HEK293 (cell line): ENCODE data around the gene OR2T12.

Source experiments
- CTCF ChIA-PET: fragments of 350-600 bp; formaldehyde crosslinking; extraction: SDS; loops from one replicate; lab custom pipeline; 2021; ENCODE audit warnings: antibody characterized with exemption; lab: Yijun Ruan, JAX
- POLR2A ChIA-PET: fragments of 300-600 bp; formaldehyde crosslinking; extraction: SDS; loops from one replicate; lab custom pipeline; 2020; ENCODE audit warnings: antibody characterized with exemption, inconsistent platforms; lab: Yijun Ruan, JAX
- H3K27ac ChIP-seq: fragments of 200-500 bp; sonication (Bioruptor generic); 2 replicates; pipeline ENCODE4 v1.5.1; 2014; ENCODE audit warnings: low read depth, low read length, control low read depth, inconsistent platforms; ENCODE audit errors: extremely low read depth
- H3K36me3 ChIP-seq, 2 experiments: fragments of 200-500 bp in 1 of 2; sonication (Bioruptor generic) in 1 of 2; 1 replicate in 1 of 2; 2 replicates in 1 of 2; pipeline ENCODE4 v1.5.1; 2014 to 2017; ENCODE audit warnings: inconsistent platforms in 2 of 2, low read length in 2 of 2; ENCODE audit not compliant: control insufficient read depth in 2 of 2, insufficient read depth in 1 of 2
- H3K4me1 ChIP-seq: fragments of 200-500 bp; sonication (Bioruptor generic); 2 replicates; pipeline ENCODE4 v1.5.1; 2014; ENCODE audit warnings: mild to moderate bottlenecking, low read length, inconsistent platforms; ENCODE audit not compliant: control insufficient read depth, insufficient read depth
- H3K4me3 ChIP-seq: 2 replicates; pipeline ENCODE4 v1.5.1; 2011; ENCODE audit warnings: low read depth, mild to moderate bottlenecking, control low read depth, low read length, moderate library complexity
- H3K9me3 ChIP-seq: fragments of 200-500 bp; sonication (Bioruptor generic); 2 replicates; pipeline ENCODE4 v1.5.1; 2014; ENCODE audit warnings: low read depth, low read length, inconsistent platforms; ENCODE audit not compliant: control insufficient read depth, insufficient read depth
- KLF16 ChIP-seq: fragments of 450-650 bp; formaldehyde crosslinking; IDR thresholded peaks from 2 replicates; pipeline ENCODE4 v1.5.1; 2017; ENCODE audit warnings: missing biosample characterization, missing genetic modification characterization
- KLF8 ChIP-seq: fragments of 450-650 bp; formaldehyde crosslinking; IDR thresholded peaks from 2 replicates; pipeline ENCODE4 v1.5.1; 2016; ENCODE audit warnings: missing biosample characterization, missing genetic modification characterization
- KLF9 ChIP-seq: fragments of 450-650 bp; formaldehyde crosslinking; IDR thresholded peaks from 2 replicates; pipeline ENCODE4 v1.5.1; 2016; ENCODE audit warnings: missing biosample characterization, missing genetic modification characterization, low read depth
- MEIS1 ChIP-seq: sonication (generic); formaldehyde crosslinking; IDR thresholded peaks from 2 replicates; pipeline ENCODE4 v1.8.1; 2022; ENCODE audit warnings: missing genetic modification reagents, mild to moderate bottlenecking, borderline replicate concordance
- MYNN ChIP-seq: fragments of 450-650 bp; formaldehyde crosslinking; IDR thresholded peaks from 2 replicates; pipeline ENCODE4 v1.5.1; 2016; ENCODE audit warnings: missing biosample characterization, missing genetic modification characterization, borderline replicate concordance
- RBAK ChIP-seq: fragments of 450-650 bp; formaldehyde crosslinking; IDR thresholded peaks from 2 replicates; pipeline ENCODE4 v1.5.1; 2016; ENCODE audit warnings: missing biosample characterization, missing genetic modification characterization
- REPIN1 ChIP-seq: fragments of 450-650 bp; formaldehyde crosslinking; IDR thresholded peaks from 2 replicates; pipeline ENCODE4 v1.5.1; 2017; ENCODE audit warnings: missing biosample characterization, missing genetic modification characterization, low read depth
- SP2 ChIP-seq: fragments of 450-650 bp; formaldehyde crosslinking; IDR thresholded peaks from 2 replicates; pipeline ENCODE4 v1.5.1; 2016; ENCODE audit warnings: missing biosample characterization, missing genetic modification characterization
- ZBTB48 ChIP-seq: fragments of 450-650 bp; formaldehyde crosslinking; IDR thresholded peaks from 2 replicates; pipeline ENCODE4 v1.5.1; 2016; ENCODE audit warnings: missing biosample characterization, missing genetic modification characterization
- ZIC2 ChIP-seq: fragments of 450-650 bp; formaldehyde crosslinking; IDR thresholded peaks from 2 replicates; pipeline ENCODE4 v1.5.1; 2016; ENCODE audit warnings: missing biosample characterization, missing genetic modification characterization
- ZNF114 ChIP-seq: fragments of 450-650 bp; formaldehyde crosslinking; IDR thresholded peaks from 2 replicates; pipeline ENCODE4 v1.5.0; 2017; ENCODE audit warnings: missing biosample characterization, missing genetic modification characterization
- ZNF155 ChIP-seq: fragments of 450-650 bp; formaldehyde crosslinking; IDR thresholded peaks from 2 replicates; pipeline ENCODE4 v1.5.1; 2016; ENCODE audit warnings: missing biosample characterization, missing genetic modification characterization
- ZNF175 ChIP-seq: fragments of 450-650 bp; formaldehyde crosslinking; IDR thresholded peaks from 2 replicates; pipeline ENCODE4 v1.5.1; 2016; ENCODE audit warnings: missing biosample characterization, missing genetic modification characterization
- ZNF292 ChIP-seq: fragments of 450-650 bp; formaldehyde crosslinking; IDR thresholded peaks from 2 replicates; pipeline ENCODE4 v1.5.1; 2016; ENCODE audit warnings: low read depth, missing biosample characterization, missing genetic modification characterization, borderline replicate concordance
- ZNF311 ChIP-seq: fragments of 450-650 bp; formaldehyde crosslinking; IDR thresholded peaks from 2 replicates; pipeline ENCODE4 v1.5.1; 2017; ENCODE audit warnings: missing biosample characterization, missing genetic modification characterization, borderline replicate concordance
- ZNF350 ChIP-seq: fragments of 450-650 bp; formaldehyde crosslinking; IDR thresholded peaks from 2 replicates; pipeline ENCODE4 v1.5.0; 2017; ENCODE audit warnings: missing biosample characterization, mild to moderate bottlenecking, missing genetic modification characterization
- ZNF354C ChIP-seq: fragments of 450-650 bp; formaldehyde crosslinking; IDR thresholded peaks from 2 replicates; pipeline ENCODE4 v1.5.1; 2016; ENCODE audit warnings: missing biosample characterization, missing genetic modification characterization, low read depth, borderline replicate concordance
- ZNF404 ChIP-seq: fragments of 450-650 bp; formaldehyde crosslinking; IDR thresholded peaks from 2 replicates; pipeline ENCODE4 v1.5.1; 2017; ENCODE audit warnings: missing biosample characterization, missing genetic modification characterization
- ZNF433 ChIP-seq: fragments of 450-650 bp; formaldehyde crosslinking; IDR thresholded peaks from 2 replicates; pipeline ENCODE4 v1.5.1; 2016; ENCODE audit warnings: missing biosample characterization, missing genetic modification characterization, low read depth
- ZNF529 ChIP-seq: fragments of 450-650 bp; formaldehyde crosslinking; IDR thresholded peaks from 2 replicates; pipeline ENCODE4 v1.5.1; 2017; ENCODE audit warnings: missing genetic modification characterization, missing biosample characterization; ENCODE audit not compliant: insufficient replicate concordance
- ZNF555 ChIP-seq: fragments of 450-650 bp; formaldehyde crosslinking; conservative IDR thresholded peaks from 2 replicates; pipeline ENCODE4 v1.5.1; 2017; ENCODE audit warnings: missing biosample characterization, mild to moderate bottlenecking, missing genetic modification characterization, inconsistent platforms
- ZNF600 ChIP-seq: fragments of 450-650 bp; formaldehyde crosslinking; IDR thresholded peaks from 2 replicates; pipeline ENCODE4 v1.5.1; 2016; ENCODE audit warnings: missing biosample characterization, missing genetic modification characterization
- ZNF701 ChIP-seq: fragments of 450-650 bp; formaldehyde crosslinking; IDR thresholded peaks from 2 replicates; pipeline ENCODE4 v1.5.1; 2016; ENCODE audit warnings: missing biosample characterization, missing genetic modification characterization
- ZNF707 ChIP-seq: fragments of 450-650 bp; formaldehyde crosslinking; IDR thresholded peaks from 2 replicates; pipeline ENCODE4 v1.5.1; 2016; ENCODE audit warnings: missing biosample characterization, missing genetic modification characterization
- ZNF768 ChIP-seq: fragments of 450-650 bp; formaldehyde crosslinking; IDR thresholded peaks from 2 replicates; pipeline ENCODE4 v1.5.1; 2018; ENCODE audit warnings: missing biosample characterization, mild to moderate bottlenecking, missing genetic modification characterization
- ZNF776 ChIP-seq: fragments of 450-650 bp; formaldehyde crosslinking; IDR thresholded peaks from 2 replicates; pipeline ENCODE4 v1.5.0; 2017; ENCODE audit warnings: missing biosample characterization, missing genetic modification characterization, borderline replicate concordance
- ZNF843 ChIP-seq: fragments of 450-650 bp; formaldehyde crosslinking; IDR thresholded peaks from 2 replicates; pipeline ENCODE4 v1.5.1; 2016; ENCODE audit warnings: missing biosample characterization, missing genetic modification characterization
- TF ChIP-seq, protein P1 (sequence below): fragments of 450-650 bp; formaldehyde crosslinking; IDR thresholded peaks from 2 replicates; pipeline ENCODE4 v1.5.1; 2016; ENCODE audit warnings: missing biosample characterization, missing genetic modification characterization, borderline replicate concordance
- TF ChIP-seq, protein P2 (sequence below): fragments of 450-650 bp; formaldehyde crosslinking; IDR thresholded peaks from 2 replicates; pipeline ENCODE4 v1.5.1; 2016; ENCODE audit warnings: missing biosample characterization, missing genetic modification characterization

The OR2T12 gene, protein sequence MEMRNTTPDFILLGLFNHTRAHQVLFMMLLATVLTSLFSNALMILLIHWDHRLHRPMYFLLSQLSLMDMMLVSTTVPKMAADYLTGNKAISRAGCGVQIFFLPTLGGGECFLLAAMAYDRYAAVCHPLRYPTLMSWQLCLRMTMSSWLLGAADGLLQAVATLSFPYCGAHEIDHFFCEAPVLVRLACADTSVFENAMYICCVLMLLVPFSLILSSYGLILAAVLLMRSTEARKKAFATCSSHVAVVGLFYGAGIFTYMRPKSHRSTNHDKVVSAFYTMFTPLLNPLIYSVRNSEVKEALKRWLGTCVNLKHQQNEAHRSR

DNA sequence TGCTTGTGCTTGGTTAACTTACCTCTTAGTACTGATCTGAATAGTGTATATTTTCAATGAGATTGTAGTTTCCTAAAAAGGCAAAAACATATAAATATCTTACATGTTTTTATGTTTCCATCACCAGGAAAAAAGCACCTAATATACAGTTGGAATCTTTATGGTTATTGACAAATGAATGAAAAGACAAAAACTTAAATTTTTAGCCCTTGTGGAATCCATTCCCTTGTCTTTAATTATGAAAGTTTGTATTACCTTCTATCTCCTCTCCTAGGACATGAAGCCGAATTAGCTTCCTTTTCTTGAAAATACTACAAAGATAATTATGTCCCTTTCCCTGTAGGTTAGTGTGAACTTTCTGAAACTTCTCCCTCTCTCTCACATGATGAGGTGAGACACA is at the start of gene OR2T12:
TSS of gene OR2T12 (minus strand) at position 101 of the 400 bp plus-strand sequence. CDS start 7,846 bp downstream, outside the sequence.
- ChIA-PET CTCF (no interaction called here), POLR2A (no interaction called here)
- TF ChIP-seq KLF8 (tag by site-specific recombination) (no peak), MEIS1 (CRISPR knock-in tag) (no peak), ZNF600 (tag by site-specific recombination) (no peak), ZNF354C (no peak), ZNF404 (tag by site-specific recombination) (no peak), ZNF155 (tag by site-specific recombination) (no peak)
- no peak within 1 kb of the TSS for H3K4me3 ChIP-seq
- H3K9me3 ChIP-seq = no peaks in the 10 kb centered on the region
- no peaks in the 10 kb centered on the region for H3K4me1 ChIP-seq
- no peaks in the 10 kb centered on the region for H3K36me3 ChIP-seq
- H3K27ac ChIP-seq = no peak within 1 kb of the TSS

DNA sequence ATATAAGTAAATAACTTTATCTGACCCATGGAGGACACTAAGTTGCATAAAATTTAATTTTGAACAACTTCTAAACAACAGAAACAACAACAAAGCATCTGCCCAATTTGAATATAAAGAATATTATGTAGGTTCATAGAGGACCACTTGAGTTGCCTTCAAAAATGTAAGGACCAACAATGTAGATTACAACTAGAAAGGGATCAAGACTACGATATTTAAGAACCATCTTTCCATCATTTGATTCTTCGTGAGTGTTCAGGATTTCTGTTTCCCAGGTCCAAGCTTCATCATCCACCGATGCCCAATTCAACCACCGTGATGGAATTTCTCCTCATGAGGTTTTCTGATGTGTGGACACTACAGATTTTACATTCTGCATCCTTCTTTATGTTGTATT is 45.3 kb upstream of the OR2T12 start, which contains the start of gene OR14C36:
TSS of gene OR14C36 (plus strand) at position 301 of the 400 bp plus-strand sequence. CDS start at position 301, 0 bp downstream.
- no peak for TF ChIP-seq ZNF311
- no peak for TF ChIP-seq ZNF529 (tag by site-specific recombination)
- no peak for TF ChIP-seq MYNN
- TF ChIP-seq ZNF433 = no peak
- TF ChIP-seq, protein P1, sequence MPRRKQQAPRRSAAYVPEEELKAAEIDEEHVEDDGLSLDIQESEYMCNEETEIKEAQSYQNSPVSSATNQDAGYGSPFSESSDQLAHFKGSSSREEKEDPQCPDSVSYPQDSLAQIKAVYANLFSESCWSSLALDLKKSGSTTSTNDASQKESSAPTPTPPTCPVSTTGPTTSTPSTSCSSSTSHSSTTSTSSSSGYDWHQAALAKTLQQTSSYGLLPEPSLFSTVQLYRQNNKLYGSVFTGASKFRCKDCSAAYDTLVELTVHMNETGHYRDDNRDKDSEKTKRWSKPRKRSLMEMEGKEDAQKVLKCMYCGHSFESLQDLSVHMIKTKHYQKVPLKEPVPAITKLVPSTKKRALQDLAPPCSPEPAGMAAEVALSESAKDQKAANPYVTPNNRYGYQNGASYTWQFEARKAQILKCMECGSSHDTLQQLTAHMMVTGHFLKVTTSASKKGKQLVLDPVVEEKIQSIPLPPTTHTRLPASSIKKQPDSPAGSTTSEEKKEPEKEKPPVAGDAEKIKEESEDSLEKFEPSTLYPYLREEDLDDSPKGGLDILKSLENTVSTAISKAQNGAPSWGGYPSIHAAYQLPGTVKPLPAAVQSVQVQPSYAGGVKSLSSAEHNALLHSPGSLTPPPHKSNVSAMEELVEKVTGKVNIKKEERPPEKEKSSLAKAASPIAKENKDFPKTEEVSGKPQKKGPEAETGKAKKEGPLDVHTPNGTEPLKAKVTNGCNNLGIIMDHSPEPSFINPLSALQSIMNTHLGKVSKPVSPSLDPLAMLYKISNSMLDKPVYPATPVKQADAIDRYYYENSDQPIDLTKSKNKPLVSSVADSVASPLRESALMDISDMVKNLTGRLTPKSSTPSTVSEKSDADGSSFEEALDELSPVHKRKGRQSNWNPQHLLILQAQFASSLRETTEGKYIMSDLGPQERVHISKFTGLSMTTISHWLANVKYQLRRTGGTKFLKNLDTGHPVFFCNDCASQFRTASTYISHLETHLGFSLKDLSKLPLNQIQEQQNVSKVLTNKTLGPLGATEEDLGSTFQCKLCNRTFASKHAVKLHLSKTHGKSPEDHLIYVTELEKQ = no peak
- TF ChIP-seq ZNF404 (tag by site-specific recombination) = no peak
- TF ChIP-seq KLF9 (tag by site-specific recombination) = no peak
- TF ChIP-seq, protein P2, sequence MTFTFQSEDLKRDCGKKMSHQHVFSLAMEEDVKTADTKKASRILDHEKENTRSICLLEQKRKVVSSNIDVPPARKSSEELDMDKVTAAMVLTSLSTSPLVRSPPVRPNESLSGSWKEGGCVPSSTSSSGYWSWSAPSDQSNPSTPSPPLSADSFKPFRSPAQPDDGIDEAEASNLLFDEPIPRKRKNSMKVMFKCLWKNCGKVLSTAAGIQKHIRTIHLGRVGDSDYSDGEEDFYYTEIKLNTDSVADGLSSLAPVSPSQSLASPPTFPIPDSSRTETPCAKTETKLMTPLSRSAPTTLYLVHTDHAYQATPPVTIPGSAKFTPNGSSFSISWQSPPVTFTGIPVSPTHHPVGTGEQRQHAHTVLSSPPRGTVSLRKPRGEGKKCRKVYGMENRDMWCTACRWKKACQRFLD (tag by site-specific recombination) = no peak
- no peak for TF ChIP-seq ZIC2 (tag by site-specific recombination)
- TF ChIP-seq, all 188 proteins: peak for 0
- Histone ChIP-seq H3K4me3 (no peak within 1 kb of the TSS), H3K27ac (no peak within 1 kb of the TSS), H3K36me3 (no peaks in the 10 kb centered on the region), H3K9me3 (no peaks in the 10 kb centered on the region), H3K4me1 (no peaks in the 10 kb centered on the region)
- ChIA-PET POLR2A (no interaction called here), CTCF (no interaction called here)

DNA sequence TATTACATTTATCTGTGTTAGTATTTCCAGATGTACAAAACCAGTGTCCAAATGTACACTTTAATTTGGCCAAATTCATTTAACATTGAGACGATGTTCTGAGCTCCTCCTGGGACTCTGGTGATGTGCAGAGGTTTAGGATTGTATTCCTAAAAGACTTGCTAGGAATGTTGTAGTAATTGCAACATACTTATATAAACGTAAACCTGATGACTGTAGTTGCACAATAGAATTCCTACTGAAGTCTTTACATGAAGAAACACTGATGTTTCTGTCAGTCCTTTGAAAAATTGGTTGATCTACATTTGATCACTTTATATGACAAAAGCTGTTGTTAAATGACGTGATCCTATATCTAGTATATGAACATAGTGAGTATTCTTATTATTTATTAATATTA is 40.2 kb upstream of the OR2T12 start:
- Histone ChIP-seq H3K27ac (no peak overlapping the region), H3K4me1 (no peaks in the 10 kb centered on the region), H3K9me3 (no peaks in the 10 kb centered on the region), H3K4me3 (no peak overlapping the region), H3K36me3 (no peaks in the 10 kb centered on the region)
- ChIA-PET CTCF (no interaction called here), POLR2A (no interaction called here)
- TF ChIP-seq ZNF350 (tag by site-specific recombination) (no peak), ZNF768 (no peak), SP2 (tag by site-specific recombination) (no peak), ZNF175 (tag by site-specific recombination) (no peak), ZNF701 (tag by site-specific recombination) (no peak), KLF16 (tag by site-specific recombination) (no peak), ZNF776 (tag by site-specific recombination) (no peak), ZBTB48 (tag by site-specific recombination) (no peak), ZNF555 (tag by site-specific recombination) (no peak), ZNF292 (tag by site-specific recombination) (no peak), ZNF843 (no peak), REPIN1 (no peak), ZNF707 (tag by site-specific recombination) (no peak), RBAK (tag by site-specific recombination) (no peak), ZIC2 (tag by site-specific recombination) (no peak), ZNF114 (tag by site-specific recombination) (no peak)
